ENCODE measurements around the gene THBS1.

- TF ChIP-seq POLR2AphosphoS5 (IDR thresholded peaks at IDR 0.05; ENCODE audit: borderline replicate concordance, low read depth, low read length): no peak
- TF ChIP-seq EZH2 (IDR thresholded peaks at IDR 0.05): no peak
- no peak for TF ChIP-seq FOXP2 (optimal IDR thresholded peaks at IDR 0.05; ENCODE audit: control extremely low read depth, extremely low read length, insufficient read depth)
These were observed 6.3 kb downstream of the THBS1 start for GRCh38 chr15:39587096-39587721.
